D721Med (cell line): ENCODE results near the gene GJA8.
"Not testable (repeated sequence)": the region's sequence is repeated elsewhere in the genome, so short reads cannot be mapped to it uniquely, and the experiment has no call there.

Experiments used
- DNase-seq: peaks from one replicate; pipeline ENCODE4 v3.0.0; 2011; ENCODE audit warnings: low spot score; ENCODE audit not compliant: insufficient read length
- FAIRE-seq: peaks from 2 replicates; lab custom pipeline; 2011; peaks lifted over from hg19 to GRCh38; lab: Jason Lieb, UNC
- CTCF ChIP-seq: IDR thresholded peaks from 2 replicates; pipeline ENCODE4 v1.5.1; 2012; ENCODE audit warnings: mild to moderate bottlenecking, control low read depth; ENCODE audit not compliant: insufficient read depth; ENCODE audit errors: missing control alignments

The GJA8 gene

GRCh38 chr1:147907786-147908509 is 5.4 kb downstream of the GJA8 start:
- TF ChIP-seq CTCF = no peak
- FAIRE-seq (no peak), DNase-seq (no peak)

- FAIRE-seq = no peak
- no peak for DNase-seq
Measured at GRCh38 chr1:147912553-147912952, 10.0 kb downstream of the GJA8 start.

GRCh38 chr1:147913362-147913942 is 10.9 kb downstream of the GJA8 start:
- peak; percentile 11 for FAIRE-seq
- DNase-seq = no peak
- no peak for TF ChIP-seq CTCF

More at GRCh38 chr1:147912553-147912952, 10.0 kb downstream of the GJA8 start:
- TF ChIP-seq CTCF = peak; percentile 4

GRCh38 chr1:147919896-147920295 is 17.3 kb downstream of the GJA8 start:
- FAIRE-seq (no peak), DNase-seq (no peak)
- TF ChIP-seq CTCF = no peak

GRCh38 chr1:147924813-147925212 is 22.2 kb downstream of the GJA8 start:
- FAIRE-seq = no peak

GRCh38 chr1:147927215-147927614 is 24.6 kb downstream of the GJA8 start:
- DNase-seq = not testable (repeated sequence)

More at GRCh38 chr1:147924813-147925212, 22.2 kb downstream of the GJA8 start:
- TF ChIP-seq CTCF = no peak
- DNase-seq = no peak

GRCh38 chr1:147927689-147928088 is 25.1 kb downstream of the GJA8 start:
- peak; percentile 94 for FAIRE-seq
- not testable (repeated sequence) for DNase-seq

More at GRCh38 chr1:147927215-147927614, 24.6 kb downstream of the GJA8 start:
- FAIRE-seq = not testable (repeated sequence)

GRCh38 chr1:147928236-147929132 is 25.9 kb downstream of the GJA8 start, which contains the start of gene GPR89B:
Gene GPR89B (plus strand): TSS chr1:147928420. CDS start chr1:147928537, 117 bp downstream.
- FAIRE-seq, DNase-seq: not testable (repeated sequence)

- DNase-seq, FAIRE-seq: not testable (repeated sequence)
Measured at GRCh38 chr1:147931137-147931536, 28.5 kb downstream of the GJA8 start.

GRCh38 chr1:147935296-147935695 is 32.7 kb downstream of the GJA8 start:
- not testable (repeated sequence) for FAIRE-seq, DNase-seq

- not testable (repeated sequence) for FAIRE-seq
Measured at GRCh38 chr1:147940456-147940855, 37.9 kb downstream of the GJA8 start.

GRCh38 chr1:147942563-147942962 is 40.0 kb downstream of the GJA8 start:
- not testable (repeated sequence) for DNase-seq
- peak; percentile 51 for FAIRE-seq

More at GRCh38 chr1:147940456-147940855, 37.9 kb downstream of the GJA8 start:
- DNase-seq = not testable (repeated sequence)
